Tibial nerve (tissue), 3 donors: ENCODE data around the gene LIMK1.

Experiments
- CTCF ChIP-seq, 5 experiments: fragments of 200-600 bp in 3 of 5; fragments of 450-650 bp in 2 of 5; sonication (generic) in 3 of 5; IDR thresholded peaks; one replicate each; pipeline ENCODE4 v1.5.1; 2016 to 2019; ENCODE audit warnings: antibody characterized with exemption in 5 of 5, mild to moderate bottlenecking in 3 of 5, moderate library complexity in 2 of 5
- POLR2A ChIP-seq, 2 donors: fragments of 450-650 bp; IDR thresholded peaks; one replicate each; pipeline ENCODE4 v1.6.1; 2017; ENCODE audit warnings: antibody characterized with exemption in 2 of 2, mild to moderate bottlenecking in 2 of 2, moderate library complexity in 2 of 2

- TF ChIP-seq CTCF (IDR thresholded peaks at IDR 0.05) (no peak), POLR2A (IDR thresholded peaks at IDR 0.05) (no peak)
These were observed 40.7 kb upstream of the LIMK1 start for GRCh38 chr7:74042746-74043522.
